Spleen (tissue), 11 donors: ENCODE measurements around the gene DYRK1A. TPM values are rescaled to one million over a fixed set of nuclear protein-coding genes. Genes with fewer than 3 reads are reported as not detected.

ENCODE experiments used
- DNase-seq: peaks from one replicate; pipeline ENCODE4 v3.0.0-alpha.2; 2020
- H3K27ac ChIP-seq, 8 donors: fragments of 200-600 bp; sonication (generic) in 7 of 8; 1 replicate in 4 of 8; 2 replicates in 4 of 8; pipeline versions ENCODE4 v1.5.0 to v1.8.0; 2016 to 2021; ENCODE audit warnings: inconsistent platforms in 4 of 8, mild to moderate bottlenecking in 4 of 8, moderate library complexity in 1 of 8
- H3K27me3 ChIP-seq, 7 donors: fragments of 200-600 bp; sonication (generic) in 6 of 7; replicated peaks in 1 of 7; 1 replicate in 4 of 7; 2 replicates in 3 of 7; pipeline versions ENCODE4 v1.5.0 to v1.8.0; 2016 to 2021; ENCODE audit warnings: inconsistent platforms in 3 of 7, mild to moderate bottlenecking in 1 of 7
- H3K36me3 ChIP-seq, 6 donors: fragments of 200-600 bp; sonication (generic) in 5 of 6; 1 replicate in 4 of 6; 2 replicates in 2 of 6; pipeline versions ENCODE4 v1.5.0 to v1.8.0; 2016 to 2021; ENCODE audit warnings: inconsistent platforms in 2 of 6
- H3K4me1 ChIP-seq, 6 donors: fragments of 200-600 bp; sonication (generic) in 5 of 6; 1 replicate in 3 of 6; 2 replicates in 3 of 6; pipeline versions ENCODE4 v1.5.0 to v1.8.0; 2016 to 2021; ENCODE audit warnings: inconsistent platforms in 3 of 6
- H3K4me3 ChIP-seq, 8 donors: fragments of 200-600 bp; sonication (generic) in 7 of 8; 1 replicate in 4 of 8; 2 replicates in 4 of 8; pipeline versions ENCODE4 v1.5.0 to v1.8.0; 2016 to 2021; ENCODE audit warnings: inconsistent platforms in 4 of 8, mild to moderate bottlenecking in 4 of 8, moderate library complexity in 2 of 8
- H3K9me3 ChIP-seq, 8 donors: fragments of 200-600 bp; sonication (generic) in 7 of 8; 1 replicate in 4 of 8; 2 replicates in 4 of 8; pipeline versions ENCODE4 v1.5.0 to v1.8.0; 2016 to 2021; ENCODE audit warnings: inconsistent platforms in 4 of 8
- CTCF ChIP-seq, 11 experiments: fragments of 200-600 bp in 7 of 11; fragments of 450-650 bp in 4 of 11; sonication (generic) in 4 of 11; IDR thresholded peaks in 8 of 11; conservative IDR thresholded peaks in 3 of 11; 1 replicate in 7 of 11; 2 replicates in 4 of 11; pipeline versions ENCODE4 v1.4.0 to v1.8.0; 2016 to 2021; ENCODE audit warnings: antibody characterized with exemption in 11 of 11, inconsistent platforms in 4 of 11, mild to moderate bottlenecking in 1 of 11
- POLR2A ChIP-seq, 3 donors: fragments of 450-650 bp; IDR thresholded peaks; one replicate each; pipeline ENCODE4 v1.5.1; 2017; ENCODE audit warnings: antibody characterized with exemption in 3 of 3, mild to moderate bottlenecking in 1 of 3
- POLR2AphosphoS5 ChIP-seq, 3 donors: sonication (generic); formaldehyde crosslinking; IDR thresholded peaks; one replicate each; pipeline ENCODE4 v1.5.1; 2017; ENCODE audit warnings: antibody characterized with exemption in 3 of 3
- WGBS, 5 donors: extraction: QIAGEN DNeasy Blood & Tissue Kit in 3 of 5; methylation state at CpG; one replicate each; pipeline versions ENCODE4 v1.1.5 to v1.1.7; 2013 to 2018; 5-methylcytosine and 5-hydroxymethylcytosine counted together
- intact Hi-C: fragments of 100-400 bp; cut with DNase I; formaldehyde crosslinking; loops from one replicate; pipeline ENCODE4 v1.15.0; 2023; ENCODE audit warnings: low total_unique reads
- polyA plus RNA-seq, 3 donors: library from polyadenylated mRNA; stranded (reverse); fragments of 200-250 nt; gene quantifications; one replicate each; pipeline ENCODE4 v1.2.1, GENCODE V29; 2013
- total RNA-seq, 7 donors: library from RNA; depleted of rRNA in 3 of 7; stranded (reverse); fragments of >200 nt in 3 of 7; fragmentation: NEBNext Ultra II Directional in 4 of 7; extraction: Animal tissue kit (Norgen Biotek cat#: 25700) in 4 of 7; gene quantifications; one replicate each; pipeline versions ENCODE4 v1.1.0 to v1.2.1, GENCODE V29; 2016 to 2021
- donor health status: healthy with polysubstance abuse.
- donor health status: DM: no; HTN: no; CAD: no; lungs with moderate emphysema.
- donor health status: DM: no; HTN: no; CAD: no.
- donor health status: Bipolar disorder and iron deficiency.
- donor health status: healthy.
- donor health status: DM: no; HTN: no; CAD: no.
- donor health status: DM: yes; HTN: yes; CAD: no.

Gene DYRK1A
- total and polyA plus RNA-seq, 10 donors, result 21.9 to 115 (median 95.1) TPM

DNA sequence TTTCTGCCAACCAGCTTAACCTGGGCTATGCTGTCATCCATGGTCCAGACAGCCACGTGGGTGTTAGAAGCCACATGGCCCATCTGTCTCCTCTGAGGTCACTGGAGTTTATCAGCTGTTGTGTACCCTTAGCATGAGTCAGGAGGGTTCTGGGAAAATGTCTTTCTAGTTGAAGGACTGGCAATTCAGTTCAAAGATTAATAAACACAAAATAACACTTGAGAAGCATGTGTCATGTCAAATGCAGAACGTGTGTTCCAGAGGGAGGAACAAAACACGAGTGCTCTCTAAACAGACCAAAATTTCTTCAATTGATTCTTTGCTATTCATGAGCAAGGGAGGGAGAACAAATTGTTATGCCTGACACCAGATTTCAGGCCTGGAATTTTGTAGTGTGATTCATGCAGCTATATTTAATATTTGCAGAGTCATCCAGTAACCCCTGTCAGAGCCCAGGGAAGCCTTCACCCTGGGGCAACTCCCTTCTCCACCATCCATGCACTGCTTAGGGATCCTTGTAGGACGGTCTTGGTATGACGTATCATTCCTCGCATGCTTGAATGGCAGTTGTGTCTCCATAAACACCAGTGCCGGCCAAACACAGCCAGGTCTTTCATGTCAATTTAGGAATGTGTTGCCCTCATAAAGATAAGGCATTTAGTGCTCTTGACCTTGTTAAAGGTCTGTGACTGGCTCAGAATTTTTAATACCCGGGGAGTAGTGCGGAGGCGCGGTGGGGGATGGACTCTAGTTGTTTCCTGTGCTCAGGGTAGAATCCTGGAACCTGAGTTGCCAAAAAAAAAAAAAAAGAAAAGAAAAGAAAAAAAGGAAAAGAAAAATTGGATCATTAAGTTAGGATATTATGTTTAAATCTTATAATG is 27.7 kb upstream of the DYRK1A start:
- Histone ChIP-seq H3K27me3 (no peaks in the 10 kb centered on the region), H3K4me1 (peaks cover 0 to 11% (median 4%) of the 10 kb centered on the region in 6 donors), H3K27ac (peak overlapping the region in 7 of 8 donors; percentile 41 to 66 (median 58)), H3K4me3 (no peak overlapping the region), H3K36me3 (no peaks in the 10 kb centered on the region), H3K9me3 (peaks cover 0 to 12% (median 7%) of the 10 kb centered on the region in 8 donors)
- TF ChIP-seq CTCF (IDR thresholded peaks at IDR 0.05 in 8 of 11, conservative IDR thresholded peaks at IDR 0.05 in 3 of 11), result no peak
- no peak for TF ChIP-seq POLR2A (IDR thresholded peaks at IDR 0.05)
- TF ChIP-seq POLR2AphosphoS5 (IDR thresholded peaks at IDR 0.05), result peak in 1 of 3 donors; percentile 77
- intact Hi-C loops, result no loop called here
- 42 to 68% (median 57%) methylated on average over 11 of the region's 11 CpGs for WGBS, 5 donors
- no peak for DNase-seq

DNA sequence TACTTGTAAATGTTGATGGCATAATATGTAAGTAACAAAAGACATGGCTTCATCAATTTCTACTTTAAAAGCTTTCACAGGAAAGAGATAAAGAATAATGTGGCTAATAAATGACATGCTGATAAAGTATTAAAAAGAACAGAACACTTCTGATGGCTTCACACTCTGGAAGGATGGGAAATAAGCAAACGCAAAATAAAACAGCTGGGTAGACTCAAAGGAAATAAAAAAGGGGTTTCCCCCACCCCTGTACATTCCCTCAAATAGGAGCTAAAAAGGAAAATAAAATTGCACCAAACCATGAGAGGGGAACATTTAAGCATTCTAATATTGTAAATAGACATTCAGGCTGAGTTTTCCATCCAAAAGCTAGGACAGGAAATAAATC is 27.0 kb upstream of the DYRK1A start:
- Histone ChIP-seq H3K27ac (peak overlapping the region in 7 of 8 donors; percentile 15 to 66 (median 53)), H3K4me1 (peaks cover 0 to 11% (median 4%) of the 10 kb centered on the region in 6 donors), H3K4me3 (no peak overlapping the region), H3K36me3 (no peaks in the 10 kb centered on the region), H3K9me3 (peaks cover 0 to 12% (median 7%) of the 10 kb centered on the region in 8 donors), H3K27me3 (no peaks in the 10 kb centered on the region)
- DNase-seq, result no peak
- WGBS, 5 donors, result 15 to 50% (median 32%) methylated on average over 1 of the region's 1 CpG
- intact Hi-C loops, result no loop called here
- no peak for TF ChIP-seq CTCF (IDR thresholded peaks at IDR 0.05 in 8 of 11, conservative IDR thresholded peaks at IDR 0.05 in 3 of 11)
- no peak for TF ChIP-seq POLR2AphosphoS5 (IDR thresholded peaks at IDR 0.05)
- TF ChIP-seq POLR2A (IDR thresholded peaks at IDR 0.05), result no peak

DNA sequence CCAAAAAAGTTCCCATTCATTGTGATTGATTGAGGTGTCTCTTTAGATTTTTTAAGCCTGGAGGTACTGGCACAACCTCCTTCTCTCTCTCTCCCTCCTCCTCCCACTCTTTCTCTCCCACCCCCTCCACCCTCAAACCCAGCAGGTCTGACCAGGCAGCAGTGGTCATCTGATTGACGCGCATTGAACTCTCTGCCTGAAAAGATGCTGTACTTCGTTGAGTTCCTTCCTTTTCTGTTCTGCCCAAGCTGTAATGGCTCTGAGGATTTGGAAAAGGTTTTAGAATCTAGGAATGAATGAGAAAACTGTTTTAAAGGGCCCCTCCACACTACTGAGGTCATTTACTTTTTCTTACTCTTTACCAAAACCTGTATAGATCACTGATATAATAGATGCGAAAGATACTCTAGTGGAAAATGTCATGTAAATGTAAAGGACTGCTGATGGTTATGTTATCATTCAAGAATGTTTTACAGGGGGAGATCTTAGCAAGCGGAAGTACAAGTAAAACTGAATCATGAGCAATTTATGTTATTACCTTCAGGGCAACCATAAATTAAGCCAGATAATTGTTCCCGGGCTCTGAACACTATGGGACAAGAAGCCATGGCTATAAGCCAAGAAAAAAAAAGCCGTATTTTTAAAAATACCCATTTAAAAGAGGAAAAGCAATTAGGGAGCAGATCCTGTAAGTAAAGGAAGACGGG is 25.2 kb upstream of the DYRK1A start:
- TF ChIP-seq POLR2A (IDR thresholded peaks at IDR 0.05) (no peak), CTCF (IDR thresholded peaks at IDR 0.05 in 8 of 11, conservative IDR thresholded peaks at IDR 0.05 in 3 of 11) (no peak), POLR2AphosphoS5 (IDR thresholded peaks at IDR 0.05) (no peak)
- 72 to 82% (median 81%) methylated on average over 8 of the region's 8 CpGs for WGBS, 5 donors
- intact Hi-C loops, result no loop called here

More for the DNA sequence above, 25.2 kb upstream of the DYRK1A start:
- H3K4me1 ChIP-seq, result peaks cover 0 to 11% (median 4%) of the 10 kb centered on the region in 6 donors
- no peak overlapping the region for H3K4me3 ChIP-seq
- no peak overlapping the region for H3K27ac ChIP-seq
- H3K36me3 ChIP-seq, result no peaks in the 10 kb centered on the region
- H3K9me3 ChIP-seq, result peaks cover 0 to 12% (median 7%) of the 10 kb centered on the region in 8 donors
- DNase-seq, result no peak
- H3K27me3 ChIP-seq, result no peaks in the 10 kb centered on the region
